ENCODE measurements around the gene FBXL13. TPM values are rescaled to one million over a fixed set of nuclear protein-coding genes. Genes with fewer than 3 reads are reported as not detected.

Gene FBXL13
- total and polyA plus RNA-seq, 10 of the 15 experiments (the other 5 are each of a cell fraction or from before 2014, with no cell fraction given), result 0.08 to 0.95 (median 0.28) TPM; not detected in 2

DNA sequence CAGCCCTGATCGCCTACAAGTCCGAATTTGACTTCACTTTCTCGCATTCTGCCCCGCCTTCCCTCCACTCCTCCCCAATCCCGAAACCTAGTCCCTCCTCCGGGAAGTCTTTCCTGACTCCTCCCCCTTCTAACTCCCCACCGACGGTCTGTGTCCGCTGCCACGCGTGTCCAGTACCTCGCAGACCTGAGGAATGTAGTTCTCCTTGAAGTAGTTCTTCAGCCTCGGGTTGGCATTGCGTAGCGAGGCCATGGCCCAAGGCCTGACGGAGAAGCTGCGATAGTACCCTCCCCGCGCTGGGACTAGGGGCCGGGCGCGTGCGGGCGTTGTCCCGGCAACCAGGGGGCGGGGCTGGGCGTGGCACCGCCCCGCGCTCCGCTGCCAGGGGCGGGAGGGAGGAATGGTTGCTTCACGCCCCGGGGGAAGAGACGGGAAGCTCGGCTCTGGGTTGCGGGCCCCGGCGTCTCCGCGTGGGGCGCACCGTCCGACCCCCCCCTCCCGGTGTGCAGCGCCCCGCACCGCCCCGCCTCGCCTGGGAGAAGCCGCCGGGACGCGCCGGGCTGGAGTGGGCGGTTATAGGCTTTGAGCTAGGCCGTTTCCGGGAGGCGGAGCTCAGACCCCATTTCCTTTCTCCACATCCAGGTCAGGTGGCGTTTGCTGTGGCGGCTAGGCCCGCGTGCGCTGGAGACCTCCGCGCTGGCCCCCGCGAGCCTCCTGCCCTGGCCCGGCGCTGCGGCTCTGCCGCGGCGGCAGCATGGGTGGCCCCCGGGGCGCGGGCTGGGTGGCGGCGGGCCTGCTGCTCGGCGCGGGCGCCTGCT is at the start of gene FBXL13, which contains the start of gene ARMC10 (continued):
- TF ChIP-seq ZZZ3 (IDR thresholded peaks at IDR 0.05; ENCODE audit: control insufficient read depth, insufficient read length, low read depth) (no peak), TCF7 (IDR thresholded peaks at IDR 0.05; ENCODE audit: borderline replicate concordance) (no peak), ZNF622 (IDR thresholded peaks at IDR 0.05) (no peak), POLR2AphosphoS5 (IDR thresholded peaks at IDR 0.05; ENCODE audit: low read length) (peak; percentile 54; the same call in 1 of the 2 replicates), ZNF217 (IDR thresholded peaks at IDR 0.05) (peak; percentile 69; the same call in 1 of the 2 replicates), MEF2B (IDR thresholded peaks at IDR 0.05; ENCODE audit: partially characterized antibody, poor library complexity, severe bottlenecking) (peak; percentile 76)
- TF ChIP-seq, protein P1, sequence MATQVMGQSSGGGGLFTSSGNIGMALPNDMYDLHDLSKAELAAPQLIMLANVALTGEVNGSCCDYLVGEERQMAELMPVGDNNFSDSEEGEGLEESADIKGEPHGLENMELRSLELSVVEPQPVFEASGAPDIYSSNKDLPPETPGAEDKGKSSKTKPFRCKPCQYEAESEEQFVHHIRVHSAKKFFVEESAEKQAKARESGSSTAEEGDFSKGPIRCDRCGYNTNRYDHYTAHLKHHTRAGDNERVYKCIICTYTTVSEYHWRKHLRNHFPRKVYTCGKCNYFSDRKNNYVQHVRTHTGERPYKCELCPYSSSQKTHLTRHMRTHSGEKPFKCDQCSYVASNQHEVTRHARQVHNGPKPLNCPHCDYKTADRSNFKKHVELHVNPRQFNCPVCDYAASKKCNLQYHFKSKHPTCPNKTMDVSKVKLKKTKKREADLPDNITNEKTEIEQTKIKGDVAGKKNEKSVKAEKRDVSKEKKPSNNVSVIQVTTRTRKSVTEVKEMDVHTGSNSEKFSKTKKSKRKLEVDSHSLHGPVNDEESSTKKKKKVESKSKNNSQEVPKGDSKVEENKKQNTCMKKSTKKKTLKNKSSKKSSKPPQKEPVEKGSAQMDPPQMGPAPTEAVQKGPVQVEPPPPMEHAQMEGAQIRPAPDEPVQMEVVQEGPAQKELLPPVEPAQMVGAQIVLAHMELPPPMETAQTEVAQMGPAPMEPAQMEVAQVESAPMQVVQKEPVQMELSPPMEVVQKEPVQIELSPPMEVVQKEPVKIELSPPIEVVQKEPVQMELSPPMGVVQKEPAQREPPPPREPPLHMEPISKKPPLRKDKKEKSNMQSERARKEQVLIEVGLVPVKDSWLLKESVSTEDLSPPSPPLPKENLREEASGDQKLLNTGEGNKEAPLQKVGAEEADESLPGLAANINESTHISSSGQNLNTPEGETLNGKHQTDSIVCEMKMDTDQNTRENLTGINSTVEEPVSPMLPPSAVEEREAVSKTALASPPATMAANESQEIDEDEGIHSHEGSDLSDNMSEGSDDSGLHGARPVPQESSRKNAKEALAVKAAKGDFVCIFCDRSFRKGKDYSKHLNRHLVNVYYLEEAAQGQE (IDR thresholded peaks at IDR 0.05; ENCODE audit: low read depth, low read length), result no peak
- TF ChIP-seq, protein P2, sequence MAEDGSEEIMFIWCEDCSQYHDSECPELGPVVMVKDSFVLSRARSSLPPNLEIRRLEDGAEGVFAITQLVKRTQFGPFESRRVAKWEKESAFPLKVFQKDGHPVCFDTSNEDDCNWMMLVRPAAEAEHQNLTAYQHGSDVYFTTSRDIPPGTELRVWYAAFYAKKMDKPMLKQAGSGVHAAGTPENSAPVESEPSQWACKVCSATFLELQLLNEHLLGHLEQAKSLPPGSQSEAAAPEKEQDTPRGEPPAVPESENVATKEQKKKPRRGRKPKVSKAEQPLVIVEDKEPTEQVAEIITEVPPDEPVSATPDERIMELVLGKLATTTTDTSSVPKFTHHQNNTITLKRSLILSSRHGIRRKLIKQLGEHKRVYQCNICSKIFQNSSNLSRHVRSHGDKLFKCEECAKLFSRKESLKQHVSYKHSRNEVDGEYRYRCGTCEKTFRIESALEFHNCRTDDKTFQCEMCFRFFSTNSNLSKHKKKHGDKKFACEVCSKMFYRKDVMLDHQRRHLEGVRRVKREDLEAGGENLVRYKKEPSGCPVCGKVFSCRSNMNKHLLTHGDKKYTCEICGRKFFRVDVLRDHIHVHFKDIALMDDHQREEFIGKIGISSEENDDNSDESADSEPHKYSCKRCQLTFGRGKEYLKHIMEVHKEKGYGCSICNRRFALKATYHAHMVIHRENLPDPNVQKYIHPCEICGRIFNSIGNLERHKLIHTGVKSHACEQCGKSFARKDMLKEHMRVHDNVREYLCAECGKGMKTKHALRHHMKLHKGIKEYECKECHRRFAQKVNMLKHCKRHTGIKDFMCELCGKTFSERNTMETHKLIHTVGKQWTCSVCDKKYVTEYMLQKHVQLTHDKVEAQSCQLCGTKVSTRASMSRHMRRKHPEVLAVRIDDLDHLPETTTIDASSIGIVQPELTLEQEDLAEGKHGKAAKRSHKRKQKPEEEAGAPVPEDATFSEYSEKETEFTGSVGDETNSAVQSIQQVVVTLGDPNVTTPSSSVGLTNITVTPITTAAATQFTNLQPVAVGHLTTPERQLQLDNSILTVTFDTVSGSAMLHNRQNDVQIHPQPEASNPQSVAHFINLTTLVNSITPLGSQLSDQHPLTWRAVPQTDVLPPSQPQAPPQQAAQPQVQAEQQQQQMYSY (CRISPR knock-in tag; IDR thresholded peaks at IDR 0.05), result no peak

Data from GM12878 (cell line).